IPS-11a (cell line): ENCODE results near the gene CREG2.

Experiments
- H3K4me3 ChIP-seq: one replicate; pipeline ENCODE4 v1.5.1; 2013; ENCODE audit warnings: low read depth, low read length, control low read depth

The CREG2 gene, protein sequence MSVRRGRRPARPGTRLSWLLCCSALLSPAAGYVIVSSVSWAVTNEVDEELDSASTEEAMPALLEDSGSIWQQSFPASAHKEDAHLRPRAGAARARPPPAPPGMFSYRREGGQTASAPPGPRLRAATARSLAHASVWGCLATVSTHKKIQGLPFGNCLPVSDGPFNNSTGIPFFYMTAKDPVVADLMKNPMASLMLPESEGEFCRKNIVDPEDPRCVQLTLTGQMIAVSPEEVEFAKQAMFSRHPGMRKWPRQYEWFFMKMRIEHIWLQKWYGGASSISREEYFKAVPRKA

GRCh38 chr2:101387151-101387834 is at the start of gene CREG2:
Gene CREG2, minus strand, starts transcription at chr2:101387503. Its CDS starts 46 bp downstream, at chr2:101387457.
- H3K4me3 ChIP-seq: peak within 1 kb of the TSS; percentile 58

DNA sequence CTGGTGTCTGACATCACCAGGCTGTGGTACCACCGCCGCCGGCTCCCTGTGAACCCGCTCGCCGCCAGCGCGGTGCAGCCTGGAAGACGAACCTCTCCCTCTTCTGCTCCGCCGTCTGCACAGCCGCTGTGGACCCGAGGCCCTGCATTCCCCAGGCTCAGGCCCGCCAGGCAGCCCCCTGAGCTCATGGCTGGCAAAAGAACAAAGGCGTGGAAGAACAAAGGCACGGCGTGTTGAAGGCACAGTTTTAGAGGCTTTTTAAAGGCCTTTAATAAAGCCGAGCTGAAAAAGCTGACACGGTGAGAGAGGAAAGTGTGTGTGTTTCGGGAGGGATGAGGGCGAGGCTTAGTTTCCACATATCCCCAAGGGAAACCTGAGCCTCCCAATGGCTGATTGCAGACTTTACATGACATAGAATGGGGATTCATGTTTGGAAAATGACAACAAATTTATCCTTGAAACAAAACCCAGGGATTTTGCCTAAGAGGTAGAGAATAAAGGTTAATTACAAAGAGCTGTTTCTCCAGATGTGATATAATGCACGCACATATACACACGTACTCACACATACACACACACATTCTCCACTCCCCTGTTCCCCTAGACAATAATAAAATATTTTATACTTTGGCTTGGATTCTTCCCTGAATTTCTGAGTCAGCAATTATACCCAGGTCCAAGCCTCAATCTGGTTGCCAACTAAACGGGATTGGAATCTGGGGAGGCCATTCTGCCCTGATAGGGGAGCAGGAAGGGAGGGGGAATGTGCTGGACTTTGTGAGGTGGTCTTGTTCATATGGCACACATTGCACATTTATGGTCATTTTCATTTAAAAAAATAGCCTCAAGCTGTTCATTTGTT is 47.9 kb upstream of the CREG2 start:
- H3K4me3 ChIP-seq: no peak overlapping the region

GRCh38 chr2:101433465-101433864 is 46.2 kb upstream of the CREG2 start:
- H3K4me3 ChIP-seq: no peak overlapping the region

DNA sequence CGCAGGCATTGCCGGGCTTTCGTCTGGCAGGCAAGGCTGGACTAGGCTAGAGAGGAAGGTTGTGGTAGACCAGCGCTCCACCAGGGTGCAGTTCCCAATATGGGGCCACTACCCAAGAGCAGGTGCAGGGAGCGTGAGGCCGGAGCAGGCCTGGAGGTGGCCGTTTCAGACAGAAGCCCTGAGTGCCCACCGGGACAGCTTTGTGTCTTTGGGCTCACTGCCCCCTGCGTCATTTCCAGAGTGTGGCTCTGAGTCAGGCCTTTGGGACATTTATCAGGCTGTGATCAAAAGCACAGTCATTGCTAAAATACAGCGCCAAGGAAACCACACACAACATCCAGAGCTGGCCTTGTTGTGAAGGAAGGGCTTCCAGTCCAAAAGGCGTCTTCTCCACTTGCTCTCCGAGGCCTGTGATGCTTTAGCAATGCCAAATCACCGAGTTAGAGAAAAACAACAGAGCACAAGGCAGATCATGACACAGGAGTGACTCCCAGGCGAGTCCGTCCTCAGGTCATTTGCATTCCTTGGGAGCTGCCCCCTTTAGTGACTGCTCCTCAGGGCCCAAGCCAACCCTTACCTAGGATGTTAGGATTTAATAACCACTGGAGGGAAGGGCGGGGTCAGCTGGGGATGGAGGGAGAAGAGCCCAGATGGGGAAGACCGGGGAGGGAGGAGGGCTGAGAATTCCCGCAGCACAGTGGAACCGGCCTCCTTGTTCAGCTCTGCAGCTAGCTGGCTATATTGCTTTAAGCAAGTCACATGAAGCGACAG is 45.3 kb upstream of the CREG2 start:
- H3K4me3 ChIP-seq: no peak overlapping the region

- no peak overlapping the region for H3K4me3 ChIP-seq
Measured at GRCh38 chr2:101431486-101431885, 44.2 kb upstream of the CREG2 start.

DNA sequence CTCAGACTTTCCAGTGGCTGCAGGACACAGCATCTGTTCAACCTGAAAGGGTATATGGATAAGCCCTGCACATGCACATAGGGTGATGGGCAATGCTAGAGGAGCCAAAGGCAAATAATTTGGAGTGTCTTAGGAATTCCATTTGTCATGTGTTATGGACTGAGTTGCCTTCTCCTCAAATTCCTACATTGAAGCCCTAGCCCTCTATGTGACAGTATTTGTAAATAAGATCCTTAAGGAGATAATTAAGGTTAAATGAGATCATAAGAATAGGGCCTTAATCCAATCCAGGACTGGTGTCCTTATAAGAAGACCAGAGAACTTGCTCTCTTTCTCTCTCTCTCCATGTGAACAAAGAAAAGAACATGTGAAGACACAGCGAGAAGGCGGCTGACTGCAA is 42.9 kb upstream of the CREG2 start:
- no peak overlapping the region for H3K4me3 ChIP-seq

GRCh38 chr2:101429453-101429852 is 42.1 kb upstream of the CREG2 start:
- no peak overlapping the region for H3K4me3 ChIP-seq

GRCh38 chr2:101428422-101429176 is 41.3 kb upstream of the CREG2 start:
- H3K4me3 ChIP-seq: no peak overlapping the region

DNA sequence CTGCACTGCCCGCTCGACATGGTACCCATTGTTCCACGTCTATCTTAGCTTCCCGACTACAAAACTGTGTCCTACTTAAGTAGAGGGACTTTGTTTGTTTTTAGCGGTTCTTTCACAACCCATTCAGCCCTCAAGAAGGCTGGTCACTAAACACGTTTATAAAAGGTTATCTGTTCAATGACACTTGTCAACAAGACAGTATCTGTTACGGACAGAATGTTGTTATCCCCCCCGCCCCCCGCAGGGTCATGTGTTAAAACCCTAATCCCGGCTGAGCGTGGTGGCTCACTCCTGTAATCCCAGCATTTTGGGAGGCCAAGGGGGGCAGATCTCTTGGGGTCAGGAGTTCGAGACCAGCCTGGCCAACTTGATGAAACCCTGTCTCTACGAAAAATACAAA is 40.4 kb upstream of the CREG2 start:
- no peak overlapping the region for H3K4me3 ChIP-seq

DNA sequence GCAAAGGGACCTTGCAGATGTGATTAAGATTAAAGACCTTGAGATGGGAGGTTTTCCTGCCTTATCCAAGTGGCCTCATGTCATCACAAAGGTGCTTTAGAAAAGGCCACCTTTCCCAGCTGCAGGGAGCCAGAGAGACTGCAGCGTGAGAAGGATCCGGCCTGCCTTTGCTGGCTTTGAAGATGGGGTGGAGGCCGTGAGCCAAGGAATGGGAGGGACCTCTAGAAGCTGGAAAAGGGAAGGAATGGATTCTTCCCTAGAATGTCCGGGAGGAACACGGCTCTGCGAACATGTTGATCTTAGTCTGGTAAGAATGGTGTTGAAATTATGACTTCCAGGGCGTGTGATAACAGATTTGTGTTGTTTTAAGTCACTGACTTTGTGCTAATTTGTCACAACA is 39.9 kb upstream of the CREG2 start:
- no peak overlapping the region for H3K4me3 ChIP-seq

- no peak overlapping the region for H3K4me3 ChIP-seq
Measured at GRCh38 chr2:101426822-101427221, 39.5 kb upstream of the CREG2 start.

- no peak overlapping the region for H3K4me3 ChIP-seq
Measured at GRCh38 chr2:101420623-101421022, 33.3 kb upstream of the CREG2 start.

- no peak overlapping the region for H3K4me3 ChIP-seq
Measured at GRCh38 chr2:101419096-101419663, 31.9 kb upstream of the CREG2 start.

- no peak overlapping the region for H3K4me3 ChIP-seq
Measured at GRCh38 chr2:101418460-101419095, 31.3 kb upstream of the CREG2 start.

DNA sequence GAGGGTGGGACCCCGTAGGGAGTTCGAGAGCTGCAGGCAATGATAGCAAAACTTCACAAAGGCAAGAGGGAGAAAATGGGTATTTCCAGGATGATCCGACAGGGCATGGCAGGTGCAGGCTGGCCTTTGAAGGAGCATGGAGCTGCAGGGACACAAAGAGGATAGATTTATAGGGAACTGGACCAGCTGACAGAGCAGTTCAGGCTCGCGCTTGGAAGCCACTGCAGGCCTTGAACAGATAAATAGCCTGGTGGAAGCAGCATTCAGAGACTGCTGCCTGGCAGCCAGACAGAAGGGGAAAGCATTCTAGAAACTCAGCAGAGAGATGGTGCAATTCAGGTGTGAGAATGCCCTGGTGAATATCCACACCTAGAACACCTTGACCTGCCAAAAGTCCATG is 29.3 kb upstream of the CREG2 start:
- H3K4me3 ChIP-seq: no peak overlapping the region

- H3K4me3 ChIP-seq: no peak overlapping the region
Measured at GRCh38 chr2:101415884-101416283, 28.6 kb upstream of the CREG2 start.

DNA sequence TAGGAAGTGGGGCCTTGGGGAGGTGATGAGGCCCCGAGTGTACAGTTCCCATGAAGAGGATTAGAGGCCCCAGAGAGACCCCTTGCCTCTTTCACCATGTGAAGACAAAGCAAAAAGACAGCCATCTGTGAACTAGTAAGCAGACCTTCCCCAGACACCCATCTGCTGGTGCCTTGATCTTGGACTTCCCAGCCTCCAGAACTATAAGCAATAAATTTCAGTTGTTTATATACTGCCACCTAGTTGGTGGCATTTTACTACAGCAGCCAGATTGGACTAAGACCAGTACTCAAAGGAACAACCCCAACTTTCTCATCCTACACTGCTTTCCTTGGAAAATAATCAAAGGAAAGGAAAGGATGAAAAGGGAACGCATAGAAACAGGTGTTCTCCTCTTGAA is 27.9 kb upstream of the CREG2 start:
- no peak overlapping the region for H3K4me3 ChIP-seq

DNA sequence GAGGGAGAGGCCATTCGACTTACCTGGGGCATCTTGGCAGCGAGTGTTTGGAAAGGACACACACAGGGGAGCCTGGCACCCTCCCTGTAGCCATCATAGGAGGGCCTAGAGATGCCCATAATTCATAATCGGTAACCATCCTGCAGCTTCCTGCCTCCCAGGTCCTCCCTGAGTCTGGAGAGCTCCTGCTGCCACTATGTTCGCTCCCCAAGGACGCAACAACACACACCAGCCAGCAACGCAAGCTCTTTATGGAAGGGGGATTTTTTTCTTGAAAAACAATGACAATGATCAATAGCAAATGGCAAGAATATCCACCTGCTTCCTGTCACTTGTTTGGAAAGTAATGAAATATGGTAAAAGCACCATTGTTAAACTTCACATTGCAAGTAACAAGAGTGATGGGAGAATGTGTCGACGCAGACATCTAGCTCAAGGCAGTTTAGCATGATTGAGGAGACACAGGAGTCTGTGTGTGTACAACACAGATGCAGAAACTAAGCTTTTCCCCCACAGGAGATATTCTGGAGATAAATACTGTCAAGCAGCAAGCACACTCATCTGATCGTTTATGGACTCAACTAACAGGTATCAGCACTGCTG is 24.9 kb upstream of the CREG2 start:
- H3K4me3 ChIP-seq: no peak overlapping the region

GRCh38 chr2:101410746-101411145 is 23.4 kb upstream of the CREG2 start:
- no peak overlapping the region for H3K4me3 ChIP-seq
